SK-N-SH (cell line): Measurements from ENCODE around the gene FBXO34. TPM values are rescaled to one million over a fixed set of nuclear protein-coding genes. Genes with fewer than 3 reads are reported as not detected.

Source experiments
- CTCF ChIA-PET: fragments of 300-600, 350-600 bp; formaldehyde crosslinking; extraction: SDS; loops from one replicate; lab custom pipeline; 2021; lab: Yijun Ruan, JAX
- POLR2A ChIA-PET: fragments of 350-600 bp; sonication (Branson Sonifier 250); formaldehyde crosslinking; extraction: SDS; loops from one replicate; lab custom pipeline; 2020; ENCODE audit warnings: antibody characterized with exemption, inconsistent platforms; lab: Yijun Ruan, JAX
- DNase-seq: peaks from one replicate; pipeline ENCODE4 v3.0.0; 2012
- H2AFZ ChIP-seq: fragments of 200-600 bp; sonication (generic); 2 replicates; pipeline ENCODE4 v1.8.1; 2016; ENCODE audit warnings: antibody characterized with exemption, mild to moderate bottlenecking, low read depth
- H3F3A ChIP-seq: fragments of 200-600 bp; sonication (generic); replicated peaks from 2 replicates; pipeline ENCODE3; 2016; ENCODE audit warnings: antibody characterized with exemption, mild to moderate bottlenecking; ENCODE audit not compliant: insufficient read depth
- H3K27ac ChIP-seq, 2 experiments: fragments of 200-500 bp in 1 of 2; fragments of 200-600 bp in 1 of 2; sonication (Bioruptor generic) in 1 of 2; sonication (generic), shearing (Covaris generic) in 1 of 2; 2 replicates each; pipeline versions ENCODE4 v1.5.1 to v1.6.1; 2014 to 2016; ENCODE audit warnings: low read depth in 2 of 2, inconsistent platforms in 1 of 2, low read length in 1 of 2, mild to moderate bottlenecking in 1 of 2, mixed read lengths in 1 of 2
- H3K27me3 ChIP-seq: fragments of 200-600 bp; sonication (generic), shearing (Covaris generic); 2 replicates; pipeline ENCODE4 v1.6.1; 2016; ENCODE audit warnings: mixed run types; ENCODE audit not compliant: insufficient read depth
- H3K36me3 ChIP-seq, 2 experiments: fragments of 200-500 bp in 1 of 2; fragments of 200-600 bp in 1 of 2; sonication (Bioruptor generic) in 1 of 2; sonication (generic) in 1 of 2; replicated peaks in 1 of 2; 2 replicates each; pipeline versions ENCODE3 to v1.5.1; 2014 to 2016; ENCODE audit warnings: low read length in 1 of 2, mild to moderate bottlenecking in 1 of 2; ENCODE audit not compliant: insufficient read depth in 2 of 2, control insufficient read depth in 1 of 2
- H3K4me1 ChIP-seq, 2 experiments: fragments of 200-500 bp in 1 of 2; fragments of 200-600 bp in 1 of 2; sonication (Bioruptor generic) in 1 of 2; sonication (generic), shearing (Covaris generic) in 1 of 2; 2 replicates each; pipeline versions ENCODE4 v1.5.1 to v1.6.1; 2014 to 2016; ENCODE audit warnings: low read depth in 1 of 2, low read length in 1 of 2, mixed run types in 1 of 2; ENCODE audit not compliant: insufficient read depth in 2 of 2, control insufficient read depth in 1 of 2
- H3K4me2 ChIP-seq: fragments of 200-600 bp; sonication (generic), shearing (Covaris generic); 2 replicates; pipeline ENCODE4 v1.6.1; 2017; ENCODE audit warnings: mixed run types
- H3K4me3 ChIP-seq, 2 experiments: fragments of 200-500 bp in 1 of 2; fragments of 200-600 bp in 1 of 2; sonication (Bioruptor generic) in 1 of 2; sonication (generic), shearing (Covaris generic) in 1 of 2; 2 replicates each; pipeline versions ENCODE4 v1.5.1 to v1.8.1; 2014 to 2016; ENCODE audit warnings: low read depth in 2 of 2, inconsistent platforms in 1 of 2, low read length in 1 of 2, mild to moderate bottlenecking in 1 of 2, mixed read lengths in 1 of 2, moderate library complexity in 1 of 2
- H3K79me2 ChIP-seq: fragments of 200-600 bp; sonication (generic); 2 replicates; pipeline ENCODE4 v1.8.1; 2017; ENCODE audit warnings: mild to moderate bottlenecking; ENCODE audit not compliant: insufficient read depth
- H3K9ac ChIP-seq: fragments of 200-600 bp; sonication (generic); 2 replicates; pipeline ENCODE4 v1.6.1; 2017; ENCODE audit warnings: mixed run types
- H3K9me2 ChIP-seq: fragments of 200-600 bp; sonication (generic); 2 replicates; pipeline ENCODE4 v1.6.1; 2017; ENCODE audit warnings: mixed run types
- H3K9me3 ChIP-seq: fragments of 200-600 bp; sonication (generic); 2 replicates; pipeline ENCODE4 v1.6.1; 2017; ENCODE audit warnings: mixed run types, mild to moderate bottlenecking, moderate library complexity
- H4K20me1 ChIP-seq: fragments of 200-600 bp; sonication (generic); 2 replicates; pipeline ENCODE4 v1.6.1; 2017; ENCODE audit warnings: mild to moderate bottlenecking, mixed run types; ENCODE audit not compliant: insufficient read depth
- CTCF ChIP-seq: fragments of 200-600 bp; sonication (generic); IDR thresholded peaks from 2 replicates; pipeline ENCODE4 v1.6.1; 2017; ENCODE audit warnings: antibody characterized with exemption, mild to moderate bottlenecking, moderate library complexity
- MXI1 ChIP-seq: IDR thresholded peaks from 2 replicates; pipeline ENCODE4 v1.6.1; 2012; ENCODE audit warnings: mild to moderate bottlenecking, low read depth, low read length, improper control_type of control experiment
- RAD21 ChIP-seq: IDR thresholded peaks from 2 replicates; pipeline ENCODE4 v1.6.1; 2012; ENCODE audit warnings: mild to moderate bottlenecking, low read length
- REST ChIP-seq: IDR thresholded peaks from 2 replicates; pipeline ENCODE4 v1.6.1; 2012; ENCODE audit warnings: mild to moderate bottlenecking, low read depth, low read length, moderate library complexity
- WGBS: methylation state at CpG from one replicate; pipeline ENCODE4 v1.1.6; 2017; ENCODE audit warnings: low lambda C conversion rate; 5-methylcytosine and 5-hydroxymethylcytosine counted together
- polyA plus RNA-seq, 3 experiments: library from polyadenylated mRNA; depleted of rRNA; stranded (reverse); fragments of >200 nt; gene quantifications; 2 replicates each; pipeline ENCODE4 v1.2.3, GENCODE V29; 2012
- TF ChIP-seq, protein P1 (sequence below): IDR thresholded peaks from 2 replicates; pipeline ENCODE4 v1.4.0; 2012; ENCODE audit warnings: low read depth, borderline replicate concordance

FBXO34 gene
- polyA plus RNA-seq, 1 of the 3 experiments (the other 2 are of a cell fraction), result 10.0 TPM

- 96% methylated on average over 1 of the region's 1 CpG for WGBS
Measured at GRCh38 chr14:55327179-55327578, 56.0 kb downstream of the FBXO34 start.

More at GRCh38 chr14:55327179-55327578, 56.0 kb downstream of the FBXO34 start:
- CTCF ChIA-PET, result no interaction called here
- no peak for DNase-seq
- peaks cover 64% of the 10 kb centered on the region for H3K79me2 ChIP-seq
- peaks cover 7% of the 10 kb centered on the region; the same call in 1 of the 2 replicates for H4K20me1 ChIP-seq
- no peaks in the 10 kb centered on the region for H3K27me3 ChIP-seq
- H3K36me3 ChIP-seq, result peaks cover 0 to 5% of the 10 kb centered on the region in 2 experiments
- no peak overlapping the region for H3K27ac ChIP-seq
- H3F3A ChIP-seq, result peaks cover 8% of the 10 kb centered on the region
- no peak overlapping the region for H2AFZ ChIP-seq
- H3K9ac ChIP-seq, result no peak overlapping the region
- H3K9me2 ChIP-seq, result no peaks in the 10 kb centered on the region
- POLR2A ChIA-PET, result no interaction called here
- 0 out of 2 replicates have a peak, but pooled peaks cover 3% of the 10 kb centered on the region for H3K9me3 ChIP-seq
- H3K4me3 ChIP-seq, result no peak overlapping the region
- H3K4me1 ChIP-seq, result no peaks in the 10 kb centered on the region; a peak in 1 of 4 replicates
- no peak overlapping the region for H3K4me2 ChIP-seq
- TF ChIP-seq CTCF, result no peak
- no peak for TF ChIP-seq RAD21
- TF ChIP-seq MXI1, result no peak
- no peak for TF ChIP-seq REST
- TF ChIP-seq, protein P1, sequence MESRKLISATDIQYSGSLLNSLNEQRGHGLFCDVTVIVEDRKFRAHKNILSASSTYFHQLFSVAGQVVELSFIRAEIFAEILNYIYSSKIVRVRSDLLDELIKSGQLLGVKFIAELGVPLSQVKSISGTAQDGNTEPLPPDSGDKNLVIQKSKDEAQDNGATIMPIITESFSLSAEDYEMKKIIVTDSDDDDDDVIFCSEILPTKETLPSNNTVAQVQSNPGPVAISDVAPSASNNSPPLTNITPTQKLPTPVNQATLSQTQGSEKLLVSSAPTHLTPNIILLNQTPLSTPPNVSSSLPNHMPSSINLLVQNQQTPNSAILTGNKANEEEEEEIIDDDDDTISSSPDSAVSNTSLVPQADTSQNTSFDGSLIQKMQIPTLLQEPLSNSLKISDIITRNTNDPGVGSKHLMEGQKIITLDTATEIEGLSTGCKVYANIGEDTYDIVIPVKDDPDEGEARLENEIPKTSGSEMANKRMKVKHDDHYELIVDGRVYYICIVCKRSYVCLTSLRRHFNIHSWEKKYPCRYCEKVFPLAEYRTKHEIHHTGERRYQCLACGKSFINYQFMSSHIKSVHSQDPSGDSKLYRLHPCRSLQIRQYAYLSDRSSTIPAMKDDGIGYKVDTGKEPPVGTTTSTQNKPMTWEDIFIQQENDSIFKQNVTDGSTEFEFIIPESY, result no peak
